GM08714 (cell line): Measurements from ENCODE around the gene WASF3.
A peak's percentile ranks its signal among the peaks of the same experiment; 100 is the strongest.
"Not testable (repeated sequence)": the region's sequence is repeated elsewhere in the genome, so short reads cannot be mapped to it uniquely, and the experiment has no call there.

ENCODE experiments used
- H3K4me3 ChIP-seq: fragments of 200-500 bp; sonication (Bioruptor generic); 2 replicates; pipeline ENCODE4 v1.5.1; 2014; ENCODE audit warnings: mild to moderate bottlenecking, low read length, inconsistent platforms
- ZNF274 ChIP-seq: IDR thresholded peaks from 2 replicates; pipeline ENCODE4 v1.6.1; 2012; ENCODE audit warnings: mild to moderate bottlenecking, low read depth, low read length

The WASF3 gene

DNA sequence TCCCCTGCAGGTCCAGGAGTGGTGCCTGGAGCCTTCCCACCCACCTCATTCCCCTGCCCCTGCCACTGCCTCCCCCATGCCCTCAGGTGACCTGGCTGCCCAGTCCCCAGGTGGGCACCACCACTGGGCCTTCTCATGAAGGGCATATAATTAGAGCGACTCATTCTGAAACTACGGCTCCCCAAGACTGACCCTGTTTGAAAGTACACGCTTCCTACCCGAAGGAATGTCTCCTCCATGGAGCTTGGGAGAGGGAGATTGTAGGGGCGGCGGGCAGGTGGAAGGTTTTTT is 150.5 kb downstream of the WASF3 start:
- H3K4me3 ChIP-seq = no peak overlapping the region
- TF ChIP-seq ZNF274 = no peak

DNA sequence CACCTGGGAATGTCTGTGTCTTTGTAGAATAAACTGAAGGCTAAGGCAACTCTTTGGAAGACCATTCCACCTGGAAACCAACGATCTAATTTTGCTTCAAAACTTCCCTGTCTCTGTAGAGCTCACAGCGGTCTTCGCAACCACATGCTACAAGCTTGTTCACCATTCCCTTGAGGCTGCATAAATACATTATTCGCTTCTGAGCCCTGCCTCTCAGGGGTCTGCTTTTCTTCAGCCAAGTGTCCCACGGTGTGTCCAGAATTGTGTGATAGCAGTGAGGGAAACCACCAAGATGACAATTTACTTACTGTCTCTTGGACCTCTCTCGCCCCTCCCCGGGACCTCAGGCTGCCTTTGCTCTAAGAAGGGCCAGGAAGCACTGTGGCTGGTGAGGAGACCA is 152.0 kb downstream of the WASF3 start:
- TF ChIP-seq ZNF274 = no peak
- no peak overlapping the region for H3K4me3 ChIP-seq

DNA sequence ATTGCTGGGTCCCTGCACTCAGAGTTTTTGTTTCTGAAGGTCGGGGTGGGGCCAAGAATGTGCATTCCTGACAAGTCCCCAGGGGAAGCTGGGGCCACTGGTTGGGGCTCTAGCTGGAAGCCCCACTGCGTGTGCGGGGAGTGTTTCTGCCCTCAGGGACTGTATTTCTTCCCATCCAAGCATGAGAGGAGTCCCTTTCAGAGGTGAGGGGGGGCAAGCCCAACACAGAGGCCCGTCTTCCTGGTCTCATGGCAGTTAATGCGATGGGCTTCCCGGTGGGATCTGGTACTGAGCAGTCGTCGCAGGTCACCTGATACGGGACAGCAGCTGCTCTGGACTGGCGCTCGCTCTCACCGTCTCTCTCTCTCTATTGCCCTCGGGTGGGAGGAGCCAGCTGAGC is 152.7 kb downstream of the WASF3 start:
- H3K4me3 ChIP-seq = no peak overlapping the region
- TF ChIP-seq ZNF274 = no peak

DNA sequence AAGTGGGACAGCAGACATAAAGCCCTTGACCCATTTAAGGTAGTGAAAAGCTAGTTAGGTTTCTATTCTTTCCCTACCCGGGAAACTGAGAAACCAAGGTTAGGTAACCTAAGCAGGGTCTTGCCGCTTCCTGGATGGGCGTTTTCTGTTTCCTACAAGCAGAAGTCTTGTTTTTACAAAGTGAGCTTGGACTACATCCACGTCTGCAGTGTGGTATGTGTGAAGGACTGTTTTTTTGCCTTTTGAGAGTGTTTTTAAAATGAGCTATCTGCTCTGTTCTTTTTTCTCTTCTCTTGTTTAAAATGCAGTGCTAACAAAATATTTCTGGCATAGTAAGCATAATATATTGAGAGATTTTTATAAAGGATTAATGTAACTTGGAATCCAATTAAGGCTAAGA is 153.7 kb downstream of the WASF3 start:
- no peak for TF ChIP-seq ZNF274
- H3K4me3 ChIP-seq = no peak overlapping the region

DNA sequence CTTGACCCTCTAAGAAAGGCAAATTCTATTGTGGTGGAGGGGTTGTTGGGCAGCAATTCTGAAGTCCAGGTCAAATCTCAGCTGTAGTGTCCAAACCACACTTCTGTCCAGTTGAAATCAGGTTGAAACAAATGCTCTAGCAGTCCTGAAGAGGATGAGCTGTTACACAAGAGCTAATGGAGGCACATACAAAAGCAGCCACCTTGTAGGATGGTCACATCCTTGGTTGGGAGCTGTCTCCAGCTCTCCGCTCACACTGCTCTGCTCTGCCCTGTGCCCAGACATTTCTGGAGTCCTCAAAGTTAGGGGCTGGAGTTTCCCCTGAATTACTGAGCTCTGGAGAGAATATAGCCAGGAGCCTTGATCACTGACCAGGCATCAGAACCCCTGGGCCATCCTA is 155.9 kb downstream of the WASF3 start:
- no peak for TF ChIP-seq ZNF274
- no peak overlapping the region for H3K4me3 ChIP-seq

DNA sequence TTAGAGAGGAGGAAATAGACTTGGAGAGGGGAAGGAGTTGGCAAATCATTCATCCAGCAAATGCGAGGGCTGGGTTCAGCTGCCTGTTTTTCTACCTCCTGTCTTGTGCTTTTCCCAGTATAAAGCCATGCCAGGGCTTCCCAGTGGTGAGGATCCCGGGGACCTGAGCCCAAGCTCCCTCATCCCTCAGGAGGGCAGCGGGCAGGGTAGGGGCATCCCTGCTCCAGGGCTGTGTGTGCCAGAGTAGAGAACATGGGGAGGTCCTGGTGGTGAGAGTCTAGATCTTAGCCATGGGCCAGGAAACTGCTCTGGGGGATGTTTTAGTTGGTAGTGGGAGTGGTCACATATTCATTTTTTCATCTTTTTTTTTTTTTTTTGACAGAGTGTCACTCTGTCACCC is 159.5 kb downstream of the WASF3 start:
- no peak overlapping the region for H3K4me3 ChIP-seq
- no peak for TF ChIP-seq ZNF274

DNA sequence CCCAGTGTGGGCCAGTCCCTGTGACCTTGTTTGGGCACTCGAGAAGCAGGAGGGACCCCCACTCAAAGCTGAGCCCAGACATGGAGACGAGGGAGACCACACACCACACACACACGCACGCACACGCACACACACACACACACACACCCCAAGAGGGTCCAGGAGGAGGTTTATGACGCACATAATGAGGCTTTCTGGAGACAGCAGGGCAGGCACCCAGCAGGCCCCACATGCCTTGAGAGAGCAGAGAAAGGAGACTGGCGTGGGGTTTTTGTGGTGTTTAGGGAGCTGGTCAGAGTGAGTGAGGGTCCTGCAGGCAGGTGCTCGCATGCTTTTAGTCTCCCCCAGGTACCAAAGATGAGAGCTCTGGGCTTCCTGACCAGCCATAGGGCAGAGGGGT is 160.7 kb downstream of the WASF3 start:
- TF ChIP-seq ZNF274 = no peak
- H3K4me3 ChIP-seq = no peak overlapping the region

DNA sequence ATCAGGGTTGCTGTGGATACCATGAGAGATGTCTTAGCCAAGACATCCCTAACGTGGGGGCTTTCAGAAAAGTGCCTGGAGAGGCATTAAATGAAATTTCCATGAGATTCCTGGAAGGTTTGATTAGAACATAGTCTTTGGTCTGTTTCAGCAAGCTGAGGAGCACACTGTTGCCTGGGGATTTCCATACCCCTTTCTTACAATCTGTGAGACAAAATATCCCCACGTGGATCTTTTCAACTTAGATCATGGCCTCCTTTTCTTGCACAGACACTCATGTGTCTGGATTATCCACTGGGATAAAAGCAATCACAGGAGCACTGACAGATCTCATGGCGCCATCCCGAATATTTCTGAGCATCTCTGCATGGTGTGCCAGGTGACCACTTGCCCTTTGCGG is 161.4 kb downstream of the WASF3 start:
- no peak overlapping the region for H3K4me3 ChIP-seq
- TF ChIP-seq ZNF274 = no peak

DNA sequence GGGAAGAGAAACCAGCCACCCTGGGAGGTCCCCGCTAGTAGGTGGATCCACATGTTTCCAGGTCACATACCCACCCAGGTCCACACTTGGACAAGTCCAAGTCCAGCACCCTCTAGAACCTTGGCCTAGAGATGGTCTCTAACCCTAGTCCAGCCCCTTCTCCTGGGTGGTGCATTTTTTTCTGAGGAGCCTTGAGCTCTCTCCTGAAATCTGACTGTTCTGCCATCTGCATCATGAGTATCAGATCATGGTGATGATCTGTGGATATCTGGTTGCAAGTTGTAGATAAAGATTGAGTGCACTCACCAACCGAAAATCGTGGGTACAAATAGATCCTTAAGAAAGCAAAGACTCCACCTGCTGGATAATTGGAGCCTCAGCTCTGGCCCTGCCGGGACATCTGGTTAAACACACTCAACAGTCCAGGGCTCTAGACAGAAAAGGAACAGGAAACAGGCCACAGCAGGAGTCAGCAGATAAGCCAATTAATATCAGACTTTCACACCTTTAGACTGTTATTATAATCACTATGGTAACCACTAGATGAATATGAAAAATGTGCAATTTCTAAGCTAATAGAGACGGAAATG is 162.0 kb downstream of the WASF3 start:
- no peak overlapping the region for H3K4me3 ChIP-seq
- TF ChIP-seq ZNF274 = no peak

DNA sequence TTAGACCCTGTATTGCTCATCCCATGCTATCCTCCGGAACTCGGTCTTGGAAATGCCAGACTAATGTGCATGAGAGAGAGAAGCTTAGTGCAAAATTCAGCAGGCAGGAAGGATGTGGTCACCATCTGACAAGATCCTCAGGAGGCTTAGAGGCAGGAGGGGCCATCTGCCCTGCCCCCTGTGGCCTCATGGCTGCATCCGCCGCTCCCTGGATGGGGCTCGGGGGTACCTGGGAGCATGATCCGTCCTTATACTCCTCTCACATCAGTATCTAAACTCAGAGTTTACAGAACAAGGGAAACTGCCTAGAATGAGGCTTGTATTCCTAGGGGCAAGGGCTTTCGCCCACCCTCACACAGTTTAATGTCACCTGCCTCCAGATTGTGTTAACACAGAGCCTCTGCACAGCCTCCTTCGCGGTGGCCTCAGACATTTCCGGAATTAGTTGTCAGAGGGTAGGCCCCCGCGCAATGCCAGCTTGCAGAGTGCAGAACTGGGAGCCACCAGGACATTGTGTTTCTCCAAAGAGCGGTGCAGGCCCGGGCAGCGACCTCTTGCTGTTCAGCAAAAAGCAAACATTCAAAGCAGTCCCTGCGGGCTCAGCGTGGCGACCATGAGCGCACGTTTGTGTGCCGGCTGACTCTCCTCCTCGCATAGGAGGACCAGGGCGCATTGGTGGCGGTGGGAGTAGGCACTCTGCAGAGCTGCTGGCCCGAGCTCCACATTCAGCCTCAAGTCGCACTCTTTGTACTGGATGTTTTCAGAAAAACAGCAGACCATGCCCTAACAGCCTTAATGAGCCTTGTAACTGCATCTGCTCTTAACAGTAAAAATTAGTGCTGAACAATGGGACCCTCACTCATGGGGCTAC is 164.0 kb downstream of the WASF3 start:
- peak overlapping the region; percentile 22; the same call in 1 of the 2 replicates for H3K4me3 ChIP-seq
- no peak for TF ChIP-seq ZNF274

DNA sequence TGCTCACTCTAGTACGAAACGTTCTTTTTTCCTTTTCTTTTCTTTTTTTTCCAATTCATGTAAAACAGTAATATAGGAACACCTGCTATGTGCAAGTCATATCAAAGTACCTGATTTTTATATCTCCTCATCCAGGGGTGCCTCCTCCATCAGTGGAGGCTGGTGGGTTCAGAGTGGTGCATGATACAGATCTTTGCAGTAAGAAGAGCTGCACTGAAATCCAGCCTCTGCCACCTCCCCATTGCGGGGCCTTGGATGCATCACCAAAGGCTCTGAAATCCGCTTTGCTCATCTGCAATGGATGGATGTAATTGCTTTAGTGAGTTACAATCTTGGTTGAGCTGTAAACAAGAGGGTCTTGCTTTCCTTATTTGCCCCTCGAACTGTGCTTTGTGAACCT is 164.8 kb downstream of the WASF3 start:
- H3K4me3 ChIP-seq = no peak overlapping the region
- TF ChIP-seq ZNF274 = no peak

DNA sequence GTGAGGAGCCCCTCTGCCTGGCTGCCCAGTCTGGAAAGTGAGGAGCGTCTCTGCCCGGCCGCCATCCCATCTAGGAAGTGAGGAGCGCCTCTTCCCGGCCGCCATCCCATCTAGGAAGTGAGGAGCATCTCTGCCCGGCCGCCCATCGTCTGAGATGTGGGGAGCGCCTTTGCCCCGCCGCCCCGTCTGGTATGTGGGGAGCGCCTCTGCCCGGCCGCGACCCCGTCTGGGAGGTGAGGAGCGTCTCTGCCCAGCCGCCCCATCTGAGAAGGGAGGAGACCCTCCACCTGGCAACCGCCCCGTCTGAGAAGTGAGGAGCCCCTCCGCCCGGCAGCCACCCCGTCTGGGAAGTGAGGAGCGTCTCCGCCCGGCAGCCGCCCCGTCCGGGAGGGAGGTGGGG is 166.1 kb downstream of the WASF3 start:
- H3K4me3 ChIP-seq = not testable (repeated sequence)

DNA sequence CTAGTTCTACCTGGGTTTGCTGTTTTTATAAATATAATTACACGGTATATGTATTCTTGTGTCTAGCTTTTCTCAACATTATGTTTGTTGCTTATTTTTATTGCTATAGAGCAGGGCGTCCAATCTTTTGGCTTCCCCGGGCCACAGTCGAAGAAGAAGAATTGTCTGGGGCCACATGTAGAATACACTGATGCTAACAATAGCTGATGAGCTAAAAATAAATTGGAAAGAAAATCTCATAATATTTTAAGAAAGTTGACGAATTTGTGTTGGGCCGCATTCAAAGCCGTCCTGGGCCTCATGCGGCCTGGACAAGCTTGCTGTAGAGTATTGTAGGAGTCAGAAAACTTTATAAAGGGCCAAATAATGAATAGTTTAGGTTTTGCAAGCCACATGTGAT is 169.2 kb downstream of the WASF3 start:
- no peak for TF ChIP-seq ZNF274
- no peak overlapping the region for H3K4me3 ChIP-seq

DNA sequence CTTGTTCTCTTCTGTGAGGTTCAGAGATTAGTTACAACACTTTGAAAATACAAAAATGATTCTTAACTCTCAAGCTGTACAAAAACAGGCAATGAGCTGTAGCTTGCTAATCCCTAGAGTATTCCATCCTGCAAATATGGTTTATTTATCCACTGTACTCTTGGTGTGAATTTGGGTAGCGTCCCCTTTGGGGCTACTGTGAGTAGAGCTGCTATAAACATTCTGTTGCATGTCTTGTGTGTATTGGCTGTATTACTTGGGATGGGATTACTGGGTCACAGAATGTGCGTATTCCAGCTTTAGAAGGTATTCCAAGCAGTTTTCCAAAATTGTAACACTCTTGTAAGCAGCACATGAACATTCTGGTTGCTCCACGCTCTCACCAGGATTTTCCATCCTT is 169.6 kb downstream of the WASF3 start:
- no peak overlapping the region for H3K4me3 ChIP-seq
- TF ChIP-seq ZNF274 = no peak

DNA sequence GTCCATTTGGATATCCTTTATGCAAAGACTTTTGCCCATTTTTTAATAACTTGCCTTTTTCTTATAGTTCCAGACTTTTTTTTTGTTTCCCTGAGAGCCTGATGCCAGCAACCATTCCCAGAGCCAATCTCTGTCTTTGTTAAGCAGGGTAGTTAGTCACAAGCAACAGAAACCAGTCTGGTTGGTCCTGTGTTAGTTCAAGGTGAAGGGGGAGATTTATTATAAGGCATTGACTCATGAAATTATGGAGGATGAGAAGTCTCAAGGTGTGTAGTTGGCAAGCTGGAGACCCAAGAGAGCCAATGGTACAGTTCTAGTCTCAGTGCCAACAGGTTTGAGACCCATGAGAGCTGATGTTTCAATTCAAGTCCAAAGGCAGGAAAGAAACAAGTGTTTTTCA is 170.2 kb downstream of the WASF3 start:
- H3K4me3 ChIP-seq = no peak overlapping the region
- TF ChIP-seq ZNF274 = no peak

DNA sequence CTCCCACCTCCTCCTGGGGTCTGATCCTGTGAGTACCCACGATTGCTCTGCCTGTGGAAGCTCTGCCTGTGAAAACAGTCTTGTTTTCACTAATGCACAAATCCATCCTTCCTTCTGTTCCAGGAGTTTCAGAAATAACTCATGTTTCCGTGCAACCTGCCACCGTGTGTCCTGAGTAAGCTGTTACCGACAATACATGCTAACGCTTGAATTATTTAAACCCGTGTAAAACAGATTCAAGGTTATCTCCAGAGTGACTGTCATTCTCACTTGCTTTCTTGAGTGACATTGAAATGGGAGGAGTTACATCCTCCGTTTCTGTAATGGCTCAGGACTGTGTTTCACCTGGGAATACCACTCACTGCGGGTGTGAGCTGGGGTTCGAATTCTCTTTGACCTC is 178.2 kb downstream of the WASF3 start:
- no peak overlapping the region for H3K4me3 ChIP-seq
- TF ChIP-seq ZNF274 = no peak
